IMR-90 (cell line): ENCODE data around the gene MAP3K5. TPM values are rescaled to one million over a fixed set of nuclear protein-coding genes. Genes with fewer than 3 reads are reported as not detected.
A peak's percentile ranks its signal among the peaks of the same experiment; 100 is the strongest.

Source experiments
- ATAC-seq: fragments of 200-7000 bp; cut with Tn5 transposase; 2 replicates; pipeline ENCODE4 v1.9.1; 2020; ENCODE audit warnings: low read depth, mild to moderate bottlenecking, moderate library complexity
- BruUV-seq: library from RNA; stranded (reverse); fragments of 400-500 nt; replicated peaks from 2 replicates; lab custom pipeline; 2021; lab: Mats Ljungman, UMichigan
- CTCF ChIA-PET: fragments of 300-600 bp; formaldehyde crosslinking; extraction: SDS; loops from one replicate; lab custom pipeline; 2021; ENCODE audit warnings: antibody characterized with exemption; lab: Yijun Ruan, JAX
- POLR2A ChIA-PET: fragments of 300-600 bp; sonication (Branson Sonifier 250); formaldehyde crosslinking; loops from one replicate; lab custom pipeline; 2022; ENCODE audit warnings: antibody characterized with exemption; ENCODE audit not compliant: unreplicated experiment; lab: Charles Lee
- DNase-seq: peaks from one replicate; pipeline ENCODE4 v3.0.0; 2013
- H2AFZ ChIP-seq: replicated peaks from 2 replicates; pipeline ENCODE3; 2013; ENCODE audit warnings: low read length, mild to moderate bottlenecking; ENCODE audit not compliant: poor library complexity
- H2AK5ac ChIP-seq: 2 replicates; pipeline ENCODE4 v1.6.1; 2013; ENCODE audit warnings: low read depth, low read length, inconsistent platforms
- H2AK9ac ChIP-seq: replicated peaks from 2 replicates; pipeline ENCODE3; 2013; ENCODE audit warnings: mild to moderate bottlenecking, low read depth, low read length, moderate library complexity; ENCODE audit not compliant: poor library complexity
- H2BK120ac ChIP-seq: 2 replicates; pipeline ENCODE4 v1.6.1; 2013; ENCODE audit warnings: low read depth, low read length, inconsistent platforms
- H2BK15ac ChIP-seq: 3 replicates; pipeline ENCODE4 v1.6.1; 2013; ENCODE audit warnings: low read depth, low read length, inconsistent platforms
- H2BK20ac ChIP-seq: 2 replicates; pipeline ENCODE4 v1.6.1; 2013; ENCODE audit warnings: low read depth, mild to moderate bottlenecking, inconsistent platforms, low read length, moderate library complexity
- H2BK5ac ChIP-seq: 2 replicates; pipeline ENCODE4 v1.6.1; 2013; ENCODE audit warnings: mild to moderate bottlenecking, low read depth, low read length, inconsistent platforms; ENCODE audit not compliant: poor library complexity, severe bottlenecking
- H3K14ac ChIP-seq: replicated peaks from 2 replicates; pipeline ENCODE4 v1.6.1; 2013; ENCODE audit warnings: low read depth, low read length, inconsistent platforms
- H3K18ac ChIP-seq: 2 replicates; pipeline ENCODE4 v1.6.1; 2013; ENCODE audit warnings: low read depth, low read length, control low read depth
- H3K23ac ChIP-seq: 2 replicates; pipeline ENCODE4 v1.6.1; 2013; ENCODE audit warnings: low read depth, low read length, inconsistent platforms
- H3K27ac ChIP-seq: 2 replicates; pipeline ENCODE4 v1.5.1; 2013; ENCODE audit warnings: mild to moderate bottlenecking, control low read depth, low read length; ENCODE audit not compliant: insufficient read depth
- H3K27me3 ChIP-seq: 2 replicates; pipeline ENCODE4 v1.6.1; 2013; ENCODE audit warnings: low read length; ENCODE audit not compliant: control insufficient read depth, insufficient read depth
- H3K36me3 ChIP-seq: 2 replicates; pipeline ENCODE4 v1.6.1; 2013; ENCODE audit warnings: low read length, mixed read lengths; ENCODE audit not compliant: control insufficient read depth, insufficient read depth
- H3K4ac ChIP-seq: 2 replicates; pipeline ENCODE4 v1.6.1; 2013; ENCODE audit warnings: low read depth, low read length, inconsistent platforms
- H3K4me1 ChIP-seq: 2 replicates; pipeline ENCODE4 v1.6.1; 2013; ENCODE audit warnings: low read length, mixed read lengths; ENCODE audit not compliant: control insufficient read depth, insufficient read depth
- H3K4me2 ChIP-seq: 2 replicates; pipeline ENCODE4 v1.6.1; 2013; ENCODE audit warnings: low read depth, mild to moderate bottlenecking, control low read depth, low read length, moderate library complexity
- H3K4me3 ChIP-seq: 2 replicates; pipeline ENCODE4 v1.5.1; 2013; ENCODE audit warnings: low read depth, mild to moderate bottlenecking, control low read depth, low read length, moderate library complexity; ENCODE audit not compliant: insufficient read depth
- H3K56ac ChIP-seq: 2 replicates; pipeline ENCODE4 v1.6.1; 2013; ENCODE audit warnings: low read length, inconsistent platforms; ENCODE audit not compliant: insufficient read depth; ENCODE audit errors: extremely low read depth
- H3K79me1 ChIP-seq, 2 experiments: 2 replicates each; pipeline ENCODE4 v1.6.1; 2013; ENCODE audit warnings: low read length in 2 of 2, inconsistent platforms in 1 of 2, low read depth in 1 of 2
- H3K9ac ChIP-seq: 2 replicates; pipeline ENCODE4 v1.6.1; 2013; ENCODE audit warnings: low read depth, low read length, control low read depth
- H3K9me1 ChIP-seq: 2 replicates; pipeline ENCODE4 v1.6.1; 2013; ENCODE audit warnings: low read length, inconsistent platforms; ENCODE audit not compliant: insufficient read depth
- H3K9me3 ChIP-seq: 2 replicates; pipeline ENCODE4 v1.6.1; 2013; ENCODE audit warnings: low read length; ENCODE audit not compliant: control insufficient read depth, insufficient read depth
- H4K20me1 ChIP-seq: 2 replicates; pipeline ENCODE4 v1.6.1; 2013; ENCODE audit warnings: low read length, inconsistent platforms; ENCODE audit not compliant: insufficient read depth
- H4K5ac ChIP-seq: 2 replicates; pipeline ENCODE4 v1.6.1; 2013; ENCODE audit warnings: mild to moderate bottlenecking, low read depth, low read length, control low read depth
- H4K8ac ChIP-seq, 2 experiments: 2 replicates each; pipeline ENCODE4 v1.6.1; 2013; ENCODE audit warnings: low read depth in 2 of 2, low read length in 2 of 2, control low read depth in 1 of 2, inconsistent platforms in 1 of 2
- H4K91ac ChIP-seq: 2 replicates; pipeline ENCODE4 v1.6.1; 2013; ENCODE audit warnings: low read depth, low read length, inconsistent platforms; ENCODE audit not compliant: insufficient read depth
- NFE2L2 ChIP-seq: fragments of 150-350 bp; IDR thresholded peaks from 2 replicates; pipeline ENCODE4 v1.6.1; 2016; ENCODE audit warnings: low read depth, mild to moderate bottlenecking, low read length
- POLR2A ChIP-seq: IDR thresholded peaks from 2 replicates; pipeline ENCODE4 v1.6.1; 2012; ENCODE audit warnings: mild to moderate bottlenecking, low read depth, low read length
- RAD21 ChIP-seq: IDR thresholded peaks from 2 replicates; pipeline ENCODE4 v1.6.1; 2012; ENCODE audit warnings: low read length, improper control_type of control experiment
- WGBS, 2 experiments: methylation state at CpG; one replicate each; pipeline versions ENCODE4 v1.1.5 to v1.1.7; 2013; ENCODE audit warnings: missing lambda C conversion rate in 2 of 2; ENCODE audit not compliant: insufficient read length in 1 of 2; ENCODE audit errors: extremely low coverage in 2 of 2; 5-methylcytosine and 5-hydroxymethylcytosine counted together
- dilution Hi-C: fragments of 300-500 bp; cut with HindIII; formaldehyde crosslinking; loops from one replicate; pipeline ENCODE4 v1.14.3; 2018; ENCODE audit warnings: low sequenced_read_pairs; ENCODE audit not compliant: unreplicated experiment
- in situ Hi-C: fragments of 300-500 bp; cut with MboI; formaldehyde crosslinking; loops from 3 replicates; pipeline ENCODE4 v1.14.3; 2019; ENCODE audit warnings: low sequenced_read_pairs, inconsistent platforms, mixed read lengths
- intact Hi-C: fragments of 100-400 bp; cut with micrococcal nuclease; formaldehyde crosslinking; loops from 2 replicates; pipeline ENCODE4 v1.10.0; 2022
- polyA plus RNA-seq, 3 experiments: library from polyadenylated mRNA; depleted of rRNA; stranded (reverse); fragments of >200 nt; gene quantifications; 2 replicates each; pipeline ENCODE4 v1.2.3, GENCODE V29; 2012; ENCODE audit warnings: low replicate concordance in 1 of 3
- total RNA-seq: library from RNA; depleted of rRNA; stranded (reverse); fragments of >200 nt; gene quantifications from 2 replicates; pipeline ENCODE4 v1.2.3, GENCODE V29; 2012
- TF ChIP-seq, protein P1 (sequence below): conservative IDR thresholded peaks from 2 replicates; pipeline ENCODE4 v1.5.1; 2012; ENCODE audit warnings: mild to moderate bottlenecking, low read depth, low read length, improper control_type of control experiment

Gene MAP3K5
- total and polyA plus RNA-seq, 2 of the 4 experiments (the other 2 are of a cell fraction) = 5.4 to 17.6 TPM

- Histone ChIP-seq H2BK5ac (no peak overlapping the region), H2BK120ac (0 out of 2 replicates have a peak overlapping the region, but pooled peaks have one; percentile 37), H4K5ac (no peak overlapping the region), H3K4ac (peak overlapping the region; percentile 34; the same call in 1 of the 2 replicates), H4K20me1 (no peaks in the 10 kb centered on the region), H3K36me3 (no peaks in the 10 kb centered on the region), H4K91ac (peak overlapping the region; percentile 43; the same call in 1 of the 2 replicates), H3K14ac (no peak overlapping the region), H2BK20ac (peak overlapping the region; percentile 21; the same call in 1 of the 2 replicates), H4K8ac (peak overlapping the region; percentile 38 to 40; a peak in 2 of 4 replicates), H3K79me1 (peaks cover 35 to 73% of the 10 kb centered on the region in 2 experiments), H2BK15ac (peak overlapping the region; percentile 73; the same call in 1 of the 3 replicates), H3K23ac (no peak overlapping the region), H3K4me2 (no peak overlapping the region), H3K27me3 (no peaks in the 10 kb centered on the region), H3K4me1 (peaks cover 25% of the 10 kb centered on the region), H2AK5ac (0 out of 2 replicates have a peak overlapping the region, but pooled peaks have one; percentile 70), H3K4me3 (no peak overlapping the region), H2AK9ac (no peak overlapping the region), H3K18ac (no peak overlapping the region), H3K9me3 (no peaks in the 10 kb centered on the region), H3K56ac (no peak overlapping the region), H3K27ac (no peak overlapping the region), H3K9ac (no peak overlapping the region), H3K9me1 (peaks cover 22% of the 10 kb centered on the region), H2AFZ (no peak overlapping the region)
- no peak for ATAC-seq
- no peak for TF ChIP-seq NFE2L2
- no peak for TF ChIP-seq RAD21
- TF ChIP-seq POLR2A = no peak
- TF ChIP-seq, protein P1, sequence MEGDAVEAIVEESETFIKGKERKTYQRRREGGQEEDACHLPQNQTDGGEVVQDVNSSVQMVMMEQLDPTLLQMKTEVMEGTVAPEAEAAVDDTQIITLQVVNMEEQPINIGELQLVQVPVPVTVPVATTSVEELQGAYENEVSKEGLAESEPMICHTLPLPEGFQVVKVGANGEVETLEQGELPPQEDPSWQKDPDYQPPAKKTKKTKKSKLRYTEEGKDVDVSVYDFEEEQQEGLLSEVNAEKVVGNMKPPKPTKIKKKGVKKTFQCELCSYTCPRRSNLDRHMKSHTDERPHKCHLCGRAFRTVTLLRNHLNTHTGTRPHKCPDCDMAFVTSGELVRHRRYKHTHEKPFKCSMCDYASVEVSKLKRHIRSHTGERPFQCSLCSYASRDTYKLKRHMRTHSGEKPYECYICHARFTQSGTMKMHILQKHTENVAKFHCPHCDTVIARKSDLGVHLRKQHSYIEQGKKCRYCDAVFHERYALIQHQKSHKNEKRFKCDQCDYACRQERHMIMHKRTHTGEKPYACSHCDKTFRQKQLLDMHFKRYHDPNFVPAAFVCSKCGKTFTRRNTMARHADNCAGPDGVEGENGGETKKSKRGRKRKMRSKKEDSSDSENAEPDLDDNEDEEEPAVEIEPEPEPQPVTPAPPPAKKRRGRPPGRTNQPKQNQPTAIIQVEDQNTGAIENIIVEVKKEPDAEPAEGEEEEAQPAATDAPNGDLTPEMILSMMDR = no peak
- BruUV-seq = no TSS peak
- dilution Hi-C loops = no loop called here
- no CpG with 5 or more reads among the region's 8 CpGs for WGBS, 2 experiments
- ChIA-PET POLR2A (interaction anchor here (0.7 kb wide), 1 partner anchor 17 kb away, joined by 3 read pairs; no protein-coding TSS in a partner anchor), CTCF (interaction anchor here (0.6 kb wide), 1 partner anchor 74 kb away, joined by 3 read pairs; no protein-coding TSS in a partner anchor)
- intact Hi-C loops = no loop called here
- no peak for DNase-seq
- in situ Hi-C loops = loop anchor here (25.0 kb wide), 1 partner anchor 497 kb away; the partner anchor contains the start of gene BCLAF1
Observed at GRCh38 chr6:136784271-136784664, 8.0 kb downstream of the MAP3K5 start.
